Measurements from ENCODE around the gene SEC22C. TPM values are rescaled to one million over a fixed set of nuclear protein-coding genes. Genes with fewer than 3 reads are reported as not detected.

The SEC22C gene
- total and polyA plus RNA-seq, 12 donors: 21.1 to 32.9 (median 26.1) TPM

- 27% methylated on average over 12 of the region's 12 CpGs for WGBS, 2 donors
- intact Hi-C loops (cut with DNase I): loop anchor here in 7 of 10 donors (2.0 to 10.0 kb wide), 7 partner anchors 42 to 320 kb away; partner anchors contain the start of gene VIPR1 (in 3 of the 7)
- peak; percentile 35 to 75 (median 60) for ATAC-seq
These were observed 37.1 kb downstream of the SEC22C start for GRCh38 chr3:42544492-42545283.

GRCh38 chr3:42541079-42541478 lies 40.7 kb downstream of the SEC22C start:
- peak in 5 of 8 donors; percentile 2 to 33 (median 28) for ATAC-seq
- intact Hi-C loops (cut with DNase I): loop anchor here in 6 of 10 donors (2.0 to 10.0 kb wide), 6 partner anchors 96 to 316 kb away; no protein-coding TSS in a partner anchor
- peak overlapping the region in 2 of 10 donors; percentile 21 to 30 for H3K27ac ChIP-seq

More at GRCh38 chr3:42544492-42545283, 37.1 kb downstream of the SEC22C start:
- TF ChIP-seq CTCF (IDR thresholded peaks at IDR 0.05): peak in 5 of 9 donors; percentile 9 to 38 (median 27)
- no peak overlapping the region for H3K4me3 ChIP-seq
- H3K4me1 ChIP-seq: peaks cover 2 to 58% (median 17%) of the 10 kb centered on the region in 9 donors
- H3K27ac ChIP-seq: peak overlapping the region in 6 of 10 donors; percentile 34 to 65 (median 52)
- H3K36me3 ChIP-seq: peaks cover 0 to 31% (median under 1%) of the 10 kb centered on the region in 9 donors
- no peaks in the 10 kb centered on the region for H3K9me3 ChIP-seq
- DNase-seq: peak; percentile 21 to 36
- H3K27me3 ChIP-seq: no peaks in the 10 kb centered on the region

GRCh38 chr3:42539871-42540714 lies 41.7 kb downstream of the SEC22C start:
- Histone ChIP-seq H3K9me3 (no peaks in the 10 kb centered on the region), H3K4me1 (peaks cover 0 to 29% (median 11%) of the 10 kb centered on the region in 9 donors), H3K27me3 (no peaks in the 10 kb centered on the region), H3K36me3 (no peaks in the 10 kb centered on the region), H3K4me3 (no peak overlapping the region), H3K27ac (peak overlapping the region in 4 of 10 donors; percentile 10 to 30 (median 24))
- DNase-seq (peak in 1 of 2 donors; percentile 34), ATAC-seq (peak in 5 of 8 donors; percentile 36 to 63 (median 47))
- WGBS, 2 donors: 65 to 69% methylated on average over 14 of the region's 14 CpGs
- intact Hi-C loops (cut with DNase I): loop anchor here in 9 of 10 donors (2.0 to 10.0 kb wide), 8 partner anchors 38 to 315 kb away; partner anchors contain the start of gene VIPR1 (in 4 of the 9)
- peak; percentile 63 to 80 (median 72) for TF ChIP-seq CTCF (IDR thresholded peaks at IDR 0.05)

More at GRCh38 chr3:42541079-42541478, 40.7 kb downstream of the SEC22C start:
- H3K27me3 ChIP-seq: no peaks in the 10 kb centered on the region
- H3K4me1 ChIP-seq: peaks cover 0 to 35% (median 13%) of the 10 kb centered on the region in 9 donors
- WGBS, 2 donors: 25 to 32% methylated on average over 3 of the region's 3 CpGs
- peak; percentile 31 to 38 for DNase-seq
- H3K36me3 ChIP-seq: no peaks in the 10 kb centered on the region
- H3K4me3 ChIP-seq: no peak overlapping the region
- H3K9me3 ChIP-seq: no peaks in the 10 kb centered on the region
- TF ChIP-seq CTCF (IDR thresholded peaks at IDR 0.05): no peak

GRCh38 chr3:42537350-42537749 lies 44.4 kb downstream of the SEC22C start:
- intact Hi-C loops (cut with DNase I): loop anchor here in 8 of 10 donors (2.0 to 10.0 kb wide), 5 partner anchors 35 to 305 kb away; partner anchors contain the start of gene VIPR1 (in 4 of the 8)
- Histone ChIP-seq H3K36me3 (no peaks in the 10 kb centered on the region), H3K4me1 (peaks cover 0 to 19% (median 4%) of the 10 kb centered on the region in 9 donors), H3K4me3 (no peak overlapping the region), H3K27ac (no peak overlapping the region), H3K27me3 (no peaks in the 10 kb centered on the region), H3K9me3 (no peaks in the 10 kb centered on the region)
- TF ChIP-seq CTCF (IDR thresholded peaks at IDR 0.05): no peak
- DNase-seq: no peak
- ATAC-seq: no peak

Data from heart right ventricle (tissue), 16 donors.